Cardiac fibroblast (primary cell): ENCODE measurements around the gene DNAJC15.
A peak's percentile ranks its signal among the peaks of the same experiment; 100 is the strongest.

Experiments used
- DNase-seq, 2 donors: peaks; one replicate each; pipeline versions ENCODE4 v3.0.0 to v3.0.0-alpha.2; 2010; ENCODE audit warnings: low read depth in 2 of 2
- H3K4me3 ChIP-seq, 2 donors: replicated peaks in 1 of 2; 1 replicate in 1 of 2; 2 replicates in 1 of 2; pipeline ENCODE4 v1.5.1; 2011; ENCODE audit warnings: low read depth in 2 of 2, low read length in 2 of 2, mild to moderate bottlenecking in 2 of 2, moderate library complexity in 1 of 2
- TF ChIP-seq, protein P1 (sequence below): IDR thresholded peaks from one replicate; pipeline ENCODE4 v1.5.1; 2011; ENCODE audit warnings: low read depth, mild to moderate bottlenecking, low read length, inconsistent platforms

Gene DNAJC15

DNA sequence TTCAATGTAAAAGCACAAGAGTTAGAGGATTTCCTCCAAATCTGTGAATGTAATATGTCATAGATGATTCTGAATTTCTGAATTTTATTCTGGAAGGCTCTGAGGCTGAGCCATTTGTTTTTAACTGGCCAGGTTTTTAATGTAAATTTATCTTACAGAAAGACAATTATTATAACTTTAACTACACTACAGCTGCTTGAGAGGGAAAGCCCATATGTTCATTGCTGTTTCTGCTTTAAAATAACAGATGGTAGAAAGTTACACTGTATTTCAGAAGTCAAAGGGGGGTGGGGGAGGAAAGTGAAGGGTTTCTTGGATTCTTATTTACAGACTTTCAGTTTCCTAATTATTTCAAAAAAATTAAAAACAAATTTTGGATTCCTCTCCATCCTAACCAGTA is 62.8 kb downstream of the DNAJC15 start:
- TF ChIP-seq, protein P1, sequence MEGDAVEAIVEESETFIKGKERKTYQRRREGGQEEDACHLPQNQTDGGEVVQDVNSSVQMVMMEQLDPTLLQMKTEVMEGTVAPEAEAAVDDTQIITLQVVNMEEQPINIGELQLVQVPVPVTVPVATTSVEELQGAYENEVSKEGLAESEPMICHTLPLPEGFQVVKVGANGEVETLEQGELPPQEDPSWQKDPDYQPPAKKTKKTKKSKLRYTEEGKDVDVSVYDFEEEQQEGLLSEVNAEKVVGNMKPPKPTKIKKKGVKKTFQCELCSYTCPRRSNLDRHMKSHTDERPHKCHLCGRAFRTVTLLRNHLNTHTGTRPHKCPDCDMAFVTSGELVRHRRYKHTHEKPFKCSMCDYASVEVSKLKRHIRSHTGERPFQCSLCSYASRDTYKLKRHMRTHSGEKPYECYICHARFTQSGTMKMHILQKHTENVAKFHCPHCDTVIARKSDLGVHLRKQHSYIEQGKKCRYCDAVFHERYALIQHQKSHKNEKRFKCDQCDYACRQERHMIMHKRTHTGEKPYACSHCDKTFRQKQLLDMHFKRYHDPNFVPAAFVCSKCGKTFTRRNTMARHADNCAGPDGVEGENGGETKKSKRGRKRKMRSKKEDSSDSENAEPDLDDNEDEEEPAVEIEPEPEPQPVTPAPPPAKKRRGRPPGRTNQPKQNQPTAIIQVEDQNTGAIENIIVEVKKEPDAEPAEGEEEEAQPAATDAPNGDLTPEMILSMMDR, result no peak
- no peak for DNase-seq
- no peak overlapping the region for H3K4me3 ChIP-seq

- H3K4me3 ChIP-seq, result peak overlapping the region in 1 of 2 donors; percentile 42
- TF ChIP-seq, protein P1, result no peak
- DNase-seq, result peak; percentile 63 to 72
Observed at GRCh38 chr13:43088093-43088511, 64.7 kb downstream of the DNAJC15 start.

DNA sequence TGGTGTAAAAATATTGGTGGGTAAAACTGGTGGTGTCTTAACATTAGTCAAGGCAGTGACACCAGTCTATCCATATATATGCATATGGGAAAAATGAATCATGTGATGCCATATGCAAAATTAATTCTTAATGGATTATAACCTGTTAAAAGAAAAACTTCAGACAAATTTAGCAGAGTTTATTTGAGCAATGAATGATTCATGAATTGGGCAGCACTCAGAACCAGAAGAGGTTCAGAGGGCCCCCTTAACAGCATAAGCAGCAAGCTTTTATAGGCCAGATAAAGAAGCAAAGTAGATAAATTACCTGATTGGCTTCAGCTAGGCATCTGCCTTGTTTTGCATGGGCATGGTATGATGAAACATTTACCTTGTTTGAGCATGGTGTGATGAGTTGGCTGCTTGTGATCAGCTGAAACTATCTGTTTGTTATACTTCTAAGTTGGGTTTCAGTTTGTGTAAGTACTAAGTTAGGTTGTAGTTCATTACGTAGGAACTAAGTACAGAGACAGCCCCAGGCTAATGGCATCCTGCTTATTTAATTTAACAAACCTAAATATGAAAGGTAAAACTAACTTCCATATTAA is 66.6 kb downstream of the DNAJC15 start:
- H3K4me3 ChIP-seq, result no peak overlapping the region
- DNase-seq, result no peak
- TF ChIP-seq, protein P1, result no peak

DNA sequence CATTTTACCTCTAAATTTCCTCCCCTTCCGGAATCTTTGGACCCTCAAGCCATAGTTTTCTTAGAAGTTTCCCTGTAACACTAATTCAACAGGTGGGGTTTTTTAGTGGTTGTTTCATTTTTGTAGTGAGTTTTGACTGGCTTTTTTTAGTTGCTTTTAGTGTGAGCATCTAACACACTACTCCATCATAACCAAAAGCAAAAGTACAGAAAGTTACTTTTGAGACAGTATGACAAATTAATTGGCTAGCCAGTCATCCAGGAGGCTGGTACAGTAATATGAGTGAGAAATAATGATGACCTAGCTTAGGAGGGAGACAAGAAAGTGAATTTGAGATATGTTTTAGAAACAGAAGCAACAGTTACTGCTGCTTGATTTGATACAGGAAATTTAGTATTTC is 71.5 kb downstream of the DNAJC15 start:
- H3K4me3 ChIP-seq, result no peak overlapping the region
- DNase-seq, result no peak
- TF ChIP-seq, protein P1, result no peak

GRCh38 chr13:43095771-43096719 is 72.7 kb downstream of the DNAJC15 start:
- peak; percentile 23 to 45 for DNase-seq
- H3K4me3 ChIP-seq, result no peak overlapping the region
- TF ChIP-seq, protein P1, result no peak

GRCh38 chr13:43100667-43101066 is 77.3 kb downstream of the DNAJC15 start:
- H3K4me3 ChIP-seq, result no peak overlapping the region
- TF ChIP-seq, protein P1, result no peak
- no peak for DNase-seq
